Measurements from ENCODE around the gene LOXHD1.

LOXHD1 gene, protein sequence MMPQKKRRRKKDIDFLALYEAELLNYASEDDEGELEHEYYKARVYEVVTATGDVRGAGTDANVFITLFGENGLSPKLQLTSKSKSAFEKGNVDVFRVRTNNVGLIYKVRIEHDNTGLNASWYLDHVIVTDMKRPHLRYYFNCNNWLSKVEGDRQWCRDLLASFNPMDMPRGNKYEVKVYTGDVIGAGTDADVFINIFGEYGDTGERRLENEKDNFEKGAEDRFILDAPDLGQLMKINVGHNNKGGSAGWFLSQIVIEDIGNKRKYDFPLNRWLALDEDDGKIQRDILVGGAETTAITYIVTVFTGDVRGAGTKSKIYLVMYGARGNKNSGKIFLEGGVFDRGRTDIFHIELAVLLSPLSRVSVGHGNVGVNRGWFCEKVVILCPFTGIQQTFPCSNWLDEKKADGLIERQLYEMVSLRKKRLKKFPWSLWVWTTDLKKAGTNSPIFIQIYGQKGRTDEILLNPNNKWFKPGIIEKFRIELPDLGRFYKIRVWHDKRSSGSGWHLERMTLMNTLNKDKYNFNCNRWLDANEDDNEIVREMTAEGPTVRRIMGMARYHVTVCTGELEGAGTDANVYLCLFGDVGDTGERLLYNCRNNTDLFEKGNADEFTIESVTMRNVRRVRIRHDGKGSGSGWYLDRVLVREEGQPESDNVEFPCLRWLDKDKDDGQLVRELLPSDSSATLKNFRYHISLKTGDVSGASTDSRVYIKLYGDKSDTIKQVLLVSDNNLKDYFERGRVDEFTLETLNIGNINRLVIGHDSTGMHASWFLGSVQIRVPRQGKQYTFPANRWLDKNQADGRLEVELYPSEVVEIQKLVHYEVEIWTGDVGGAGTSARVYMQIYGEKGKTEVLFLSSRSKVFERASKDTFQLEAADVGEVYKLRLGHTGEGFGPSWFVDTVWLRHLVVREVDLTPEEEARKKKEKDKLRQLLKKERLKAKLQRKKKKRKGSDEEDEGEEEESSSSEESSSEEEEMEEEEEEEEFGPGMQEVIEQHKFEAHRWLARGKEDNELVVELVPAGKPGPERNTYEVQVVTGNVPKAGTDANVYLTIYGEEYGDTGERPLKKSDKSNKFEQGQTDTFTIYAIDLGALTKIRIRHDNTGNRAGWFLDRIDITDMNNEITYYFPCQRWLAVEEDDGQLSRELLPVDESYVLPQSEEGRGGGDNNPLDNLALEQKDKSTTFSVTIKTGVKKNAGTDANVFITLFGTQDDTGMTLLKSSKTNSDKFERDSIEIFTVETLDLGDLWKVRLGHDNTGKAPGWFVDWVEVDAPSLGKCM (N-terminal part only)

DNA sequence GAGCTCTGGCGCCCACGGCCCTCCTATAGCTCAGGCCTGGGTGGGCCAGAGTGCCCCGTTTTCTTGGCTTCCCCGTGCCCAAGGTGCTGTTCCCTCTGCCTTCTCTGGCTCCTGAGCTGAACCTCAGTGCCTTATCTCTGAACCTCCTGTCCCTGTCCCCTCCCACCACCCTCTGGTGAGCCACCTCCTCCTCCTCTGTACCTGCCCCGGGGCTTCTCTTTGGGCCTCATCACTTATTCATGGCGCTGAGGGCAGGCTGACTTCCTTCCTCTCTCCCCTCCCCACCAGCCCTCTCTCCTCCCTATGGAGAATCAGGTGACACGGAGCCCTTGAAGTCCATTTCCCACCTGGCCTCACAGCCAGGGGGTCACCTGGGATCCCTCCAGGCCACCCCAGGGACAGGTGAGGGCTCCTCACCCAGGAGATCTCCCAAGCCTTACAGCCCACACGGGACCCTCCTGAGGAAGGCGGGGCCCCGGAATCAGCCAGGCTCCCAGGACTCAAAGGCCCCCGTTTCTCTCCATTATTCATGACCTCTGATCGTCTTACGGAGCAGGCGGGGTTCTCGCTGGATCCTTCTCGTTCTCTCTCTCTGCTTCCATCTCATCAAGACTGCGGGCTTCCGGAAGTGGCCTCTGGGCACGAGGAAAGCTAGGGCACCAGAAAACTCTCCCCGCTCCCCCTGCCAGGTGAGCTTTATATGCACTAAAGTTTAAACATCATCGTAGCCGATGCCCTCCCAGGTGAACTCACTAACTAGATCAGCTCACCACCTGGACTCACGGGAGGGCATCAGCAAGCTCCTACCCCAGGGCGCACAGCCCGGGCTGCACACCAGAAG, at the start of gene LOXHD1:
Gene LOXHD1, minus strand, starts transcription at position 106 of the 841 bp plus-strand sequence. CDS start 187 bp downstream, outside the sequence.
- DNase-seq, result no peak

DNA sequence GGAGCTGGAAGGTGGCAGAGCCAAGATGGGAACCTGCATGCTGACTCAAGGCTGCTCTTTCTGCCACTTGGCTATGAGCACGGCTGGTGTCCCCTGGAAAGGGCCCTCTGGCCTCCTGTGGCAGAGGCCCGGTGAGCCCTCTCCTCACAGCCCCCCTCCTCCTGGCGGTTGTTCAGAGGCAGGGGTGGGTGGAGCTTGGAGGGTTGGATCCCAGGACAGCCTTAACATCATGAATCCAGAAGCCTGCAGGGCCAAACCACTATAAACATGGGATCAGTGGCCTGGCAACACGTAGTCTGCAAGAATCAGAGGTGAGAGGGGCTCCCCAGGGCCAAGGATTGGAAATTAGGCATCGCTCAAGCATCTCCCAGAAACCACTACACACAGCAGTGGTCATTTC, 48.5 kb upstream of the LOXHD1 start:
- no peak for DNase-seq

DNA sequence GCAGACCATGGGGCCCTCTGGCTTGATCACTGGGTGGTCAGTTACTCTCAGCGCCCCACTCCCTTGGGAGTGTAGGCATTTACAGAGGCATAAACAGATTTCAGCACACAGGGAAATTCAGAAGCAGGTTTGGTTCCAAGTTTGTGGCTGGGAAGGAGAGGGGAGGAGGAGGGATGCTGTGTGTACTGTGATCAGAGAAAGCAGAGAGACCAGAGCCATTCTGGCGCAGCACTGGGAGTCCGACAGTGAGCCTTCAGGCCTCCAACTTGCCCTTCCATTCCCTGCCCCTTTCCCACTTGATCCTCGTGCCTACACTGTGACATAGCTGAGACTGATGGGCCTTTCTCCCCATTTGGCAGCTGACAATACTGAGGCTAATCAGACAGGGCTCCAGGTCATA, 47.8 kb upstream of the LOXHD1 start:
- DNase-seq, result no peak

DNA sequence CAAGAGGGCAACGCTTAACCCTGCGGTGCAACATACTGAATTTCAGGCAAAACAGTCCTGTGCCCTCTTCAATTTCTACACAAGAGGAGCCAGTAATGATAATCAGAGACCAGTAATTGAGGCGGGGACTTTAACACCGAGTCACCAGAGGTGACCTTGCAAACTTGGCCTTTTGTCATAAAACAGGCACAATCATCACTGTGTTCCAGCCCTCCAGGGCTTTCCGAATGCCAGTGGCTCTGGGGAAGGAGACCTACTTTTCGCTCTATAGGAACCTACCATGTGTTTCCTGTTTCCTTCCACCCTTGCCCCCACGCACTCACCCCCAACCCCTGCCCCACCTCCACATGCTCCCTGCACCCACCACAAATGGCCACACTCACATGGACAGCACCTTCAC, 47.2 kb upstream of the LOXHD1 start:
- no peak for DNase-seq

DNA sequence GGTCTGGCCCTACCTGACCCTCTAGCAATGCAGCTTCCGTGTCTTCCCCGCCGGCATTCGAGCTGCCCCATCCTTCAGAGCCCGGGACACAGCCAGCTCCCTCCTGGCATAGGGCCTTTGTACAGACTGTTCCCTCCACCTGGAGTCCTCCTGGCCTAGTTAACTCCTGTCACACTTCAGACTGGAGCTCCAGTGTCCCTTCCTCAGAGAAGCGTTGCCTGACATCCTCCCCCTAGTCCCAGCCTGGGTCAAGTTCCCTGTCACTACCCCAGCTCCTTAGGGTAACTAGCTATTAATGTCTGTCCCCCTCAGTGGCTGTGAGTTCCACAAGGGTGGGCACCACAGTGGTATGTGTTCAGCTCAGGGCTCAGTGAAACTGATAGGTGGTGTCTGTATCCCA, 45.5 kb upstream of the LOXHD1 start:
- DNase-seq, result no peak

DNA sequence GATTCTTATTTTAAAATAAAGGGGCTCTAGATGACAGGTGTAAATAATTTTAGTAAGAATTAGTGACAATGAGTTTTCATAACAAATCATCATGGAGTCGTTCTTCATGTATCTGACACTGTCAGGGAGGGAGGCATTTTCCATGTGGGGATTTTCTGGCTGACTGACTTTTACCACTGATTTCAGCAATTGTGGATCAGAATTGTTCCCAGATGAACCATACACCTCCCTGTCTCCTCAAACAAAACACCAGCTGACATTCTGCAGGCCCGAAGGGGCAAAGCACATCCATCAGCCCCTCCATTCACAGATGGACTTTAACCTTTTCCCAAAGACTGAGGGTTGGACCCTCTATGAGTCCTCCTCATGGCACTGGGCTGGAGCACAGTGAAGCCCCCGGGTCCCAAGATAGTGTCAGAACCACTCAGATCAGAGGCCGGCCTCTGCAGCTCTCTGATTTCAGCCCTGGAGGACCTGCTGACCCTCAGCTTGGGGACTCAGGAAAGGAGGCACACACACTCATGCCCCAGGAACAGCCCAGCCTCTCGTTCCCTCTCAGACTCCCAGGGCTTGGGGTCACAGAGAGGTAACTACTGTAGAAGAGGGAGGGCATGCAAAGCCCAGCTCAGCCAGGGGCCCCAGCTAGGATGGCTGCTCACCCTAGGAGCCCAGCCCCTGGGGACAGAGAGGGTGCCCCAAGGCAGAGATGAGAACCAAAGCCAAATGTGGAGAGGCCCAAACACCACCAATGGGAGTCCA, 43.2 kb upstream of the LOXHD1 start:
- no peak for DNase-seq

DNA sequence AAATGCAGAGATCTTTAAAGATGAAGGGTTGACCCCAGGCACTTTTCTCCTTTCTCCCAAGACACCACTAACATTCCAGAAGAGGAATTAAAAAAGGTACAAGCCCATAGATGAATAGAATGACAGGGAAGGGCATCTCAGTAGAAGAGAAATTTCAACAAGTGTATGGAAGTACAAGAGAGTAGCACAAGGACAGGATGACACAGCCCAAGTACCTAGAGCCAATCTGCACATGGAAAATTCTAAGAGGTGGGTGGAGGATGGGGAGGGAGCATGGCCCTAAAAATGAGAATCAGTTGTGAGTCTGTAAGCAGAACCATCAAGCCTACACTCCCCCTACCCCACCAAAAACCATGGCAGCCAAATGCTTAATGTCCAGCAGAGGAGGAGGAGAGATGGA, 39.7 kb upstream of the LOXHD1 start:
- no peak for DNase-seq

DNA sequence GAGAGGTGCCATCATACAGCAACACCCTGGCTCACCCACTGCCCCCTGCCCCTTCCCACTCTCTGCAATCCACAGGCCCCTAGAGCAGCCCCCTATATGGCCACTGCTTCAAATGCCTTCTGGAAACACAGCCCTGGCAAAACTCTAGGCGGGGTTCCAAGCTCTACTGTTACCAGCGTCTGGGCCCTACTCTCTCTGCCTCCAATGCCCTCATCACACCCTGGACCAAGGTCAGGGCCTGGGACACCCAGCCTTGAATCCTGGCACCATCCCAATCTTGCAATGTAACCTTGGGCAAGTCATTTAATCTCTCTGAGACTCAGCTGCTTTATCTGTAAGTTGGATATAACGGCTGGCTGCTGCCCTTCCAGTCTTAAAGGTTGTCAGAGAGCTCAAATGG, 39.2 kb upstream of the LOXHD1 start:
- no peak for DNase-seq

DNA sequence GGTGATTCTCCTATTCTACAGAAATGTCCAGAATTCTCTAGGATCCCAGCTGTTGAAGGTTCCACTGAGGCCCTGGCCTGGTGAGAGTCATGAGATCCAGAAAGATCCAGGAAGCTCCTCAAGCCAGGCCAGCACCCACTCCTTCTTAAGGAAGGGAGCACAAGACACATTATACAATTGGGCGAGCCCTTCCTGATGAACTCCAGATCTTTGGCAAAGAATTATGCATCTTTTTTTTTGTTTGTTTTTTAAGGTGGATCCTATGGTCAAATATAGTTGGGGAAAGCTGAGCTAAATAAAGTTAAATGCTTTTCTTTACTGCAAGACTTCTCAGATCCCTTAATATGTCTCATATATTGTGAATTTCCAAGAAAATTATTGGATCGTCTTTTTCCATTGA, 37.0 kb upstream of the LOXHD1 start:
- DNase-seq, result no peak

DNA sequence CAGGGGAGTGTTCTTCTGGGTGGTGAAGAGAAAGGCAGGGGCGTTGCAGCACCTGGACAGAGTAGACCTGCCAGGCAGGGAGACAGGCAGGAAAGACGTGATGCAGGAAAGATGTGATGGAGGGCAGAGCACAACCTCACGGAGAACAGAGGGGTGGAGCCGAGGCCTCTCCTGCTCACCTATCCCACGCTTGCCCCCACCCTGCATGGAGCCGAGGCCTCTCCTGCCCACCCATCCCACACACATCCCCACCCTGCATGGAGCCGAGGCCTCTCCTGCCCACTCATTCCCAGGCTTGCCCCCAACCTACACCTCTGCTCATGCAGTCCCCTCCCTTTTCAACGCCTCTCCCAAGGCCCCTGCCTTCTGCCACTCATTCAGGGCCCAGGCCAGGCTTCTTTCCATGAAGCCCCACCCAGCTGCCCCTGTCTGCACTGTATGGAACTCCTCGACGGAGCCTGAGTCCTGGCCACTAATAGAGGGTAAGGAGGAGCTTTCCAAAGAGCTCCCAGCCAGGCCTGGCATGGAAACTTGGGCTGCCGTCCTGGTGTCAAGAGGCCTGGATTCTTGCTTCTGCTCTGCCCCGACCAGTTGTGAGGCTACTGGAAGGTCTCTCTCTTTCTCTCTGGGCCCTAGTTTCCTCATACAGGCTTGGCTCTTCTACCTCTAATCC, 32.0 kb upstream of the LOXHD1 start:
- DNase-seq, result no peak

DNA sequence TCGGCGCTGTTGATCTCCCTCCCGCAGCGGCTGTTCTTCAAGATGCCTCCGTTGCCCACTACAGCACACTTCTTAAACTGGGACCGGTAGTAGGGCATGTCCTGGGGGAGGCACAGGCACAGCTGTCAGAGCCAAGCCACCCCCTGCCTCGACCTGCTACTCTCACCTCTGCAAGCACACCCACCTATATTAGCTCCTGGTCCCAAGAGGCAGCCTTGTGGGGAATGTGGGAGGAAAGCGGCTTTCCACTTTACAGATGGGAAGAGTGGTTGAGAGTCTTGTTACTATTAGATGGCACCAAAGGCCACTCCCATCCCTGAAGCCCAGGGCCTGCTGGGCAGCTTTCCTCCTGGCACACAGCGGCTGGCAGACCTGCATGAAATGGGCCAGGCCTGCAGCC, 29.2 kb upstream of the LOXHD1 start:
- DNase-seq, result no peak

DNA sequence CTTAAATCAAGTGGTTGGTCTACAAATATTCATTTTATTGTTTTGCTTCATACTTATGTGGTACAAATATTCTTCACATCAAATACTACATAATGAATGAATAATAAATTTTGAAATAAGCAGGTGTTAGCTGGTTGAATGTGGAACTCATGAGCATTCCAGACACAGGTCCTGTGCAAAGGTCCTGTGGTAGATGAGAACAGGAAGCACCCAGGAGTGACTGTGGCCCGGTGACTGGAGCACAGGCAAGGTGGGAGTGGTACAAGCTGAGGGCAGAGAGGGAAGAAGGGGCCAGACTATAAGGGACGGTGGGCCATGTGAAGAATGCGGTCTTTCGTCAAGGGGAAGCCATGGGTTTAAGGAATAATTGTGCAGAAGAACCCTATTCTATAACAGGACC, 26.2 kb upstream of the LOXHD1 start:
- no peak for DNase-seq

DNA sequence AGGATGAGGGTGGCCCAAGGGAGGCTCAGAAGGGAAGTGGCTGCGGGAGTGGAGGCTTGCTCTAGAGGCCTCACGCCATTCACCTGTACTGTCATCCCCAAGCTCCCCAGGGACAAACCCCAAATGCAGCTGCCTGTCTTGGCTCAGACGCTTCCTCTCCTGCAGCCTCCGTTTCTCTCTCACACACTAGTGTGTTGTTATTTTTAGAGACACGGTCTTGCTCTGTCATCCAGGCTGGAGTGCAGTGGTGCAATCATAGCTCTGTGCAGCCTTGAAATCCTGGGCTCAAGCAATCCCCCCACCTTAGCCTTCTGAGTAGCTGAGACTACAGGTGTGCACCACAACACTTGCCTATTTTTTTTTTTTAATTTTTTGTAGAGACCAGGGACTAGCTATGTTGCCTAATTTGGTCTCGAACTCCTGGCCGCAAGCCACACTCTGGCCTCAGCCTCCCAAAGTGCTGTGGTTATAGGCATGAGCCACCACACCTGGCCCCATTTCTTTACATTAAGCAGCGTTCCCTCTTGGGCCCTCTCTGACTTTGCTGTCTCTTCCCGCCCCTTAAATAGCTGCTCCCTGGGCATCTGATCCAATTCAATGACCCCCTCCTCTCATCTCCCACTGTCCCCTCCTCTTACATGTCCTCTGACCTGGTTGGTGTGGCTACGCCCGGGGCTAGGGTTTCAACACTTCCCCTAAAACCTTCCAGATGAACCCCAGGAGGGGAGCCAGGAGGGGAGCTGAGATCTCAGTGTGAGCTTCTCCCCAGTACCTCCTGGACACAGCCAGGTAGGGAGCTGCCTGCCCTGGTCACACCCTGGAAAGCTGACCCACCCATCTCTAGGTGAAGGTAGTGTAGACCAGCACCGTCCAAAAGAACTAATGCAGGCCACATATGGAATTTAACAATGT, 24.0 kb upstream of the LOXHD1 start:
- no peak for DNase-seq

DNA sequence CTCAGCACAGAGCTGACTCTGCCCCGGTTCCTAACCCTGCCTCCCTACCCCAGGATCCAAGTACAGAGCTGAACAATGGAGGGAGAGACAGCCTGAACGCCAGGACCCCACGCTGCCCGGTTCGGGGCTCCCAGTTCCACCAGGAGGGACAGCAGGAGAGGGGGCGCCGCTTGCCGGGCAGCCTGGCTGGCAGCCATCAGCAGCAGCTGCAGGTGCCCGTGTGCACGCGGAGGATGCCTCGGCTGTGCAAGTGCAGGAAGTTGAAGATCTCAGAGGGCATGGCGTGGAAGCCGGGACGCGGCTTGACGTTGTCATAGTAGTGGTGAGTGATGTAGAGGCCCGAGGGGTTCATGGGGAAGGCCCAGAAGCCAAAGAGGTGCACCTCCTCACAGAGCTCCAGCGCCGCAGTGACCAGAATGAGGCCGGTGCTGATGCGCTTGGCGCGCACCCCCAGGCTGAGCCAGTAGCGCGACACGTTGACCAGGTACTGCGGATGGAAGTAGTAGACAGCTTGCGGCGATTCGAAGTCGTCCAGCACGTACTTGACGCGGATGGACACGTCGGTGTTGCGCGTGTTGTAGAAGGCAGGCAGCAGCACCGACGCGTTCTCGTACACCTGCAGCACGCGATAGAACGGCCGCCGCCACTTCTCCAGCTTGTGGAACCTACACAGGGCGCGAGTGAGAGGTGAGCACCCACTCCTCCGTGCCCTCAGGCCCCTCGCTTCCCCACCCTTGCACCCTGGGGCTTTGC, 23.0 kb upstream of the LOXHD1 start:
- no peak for DNase-seq

DNA sequence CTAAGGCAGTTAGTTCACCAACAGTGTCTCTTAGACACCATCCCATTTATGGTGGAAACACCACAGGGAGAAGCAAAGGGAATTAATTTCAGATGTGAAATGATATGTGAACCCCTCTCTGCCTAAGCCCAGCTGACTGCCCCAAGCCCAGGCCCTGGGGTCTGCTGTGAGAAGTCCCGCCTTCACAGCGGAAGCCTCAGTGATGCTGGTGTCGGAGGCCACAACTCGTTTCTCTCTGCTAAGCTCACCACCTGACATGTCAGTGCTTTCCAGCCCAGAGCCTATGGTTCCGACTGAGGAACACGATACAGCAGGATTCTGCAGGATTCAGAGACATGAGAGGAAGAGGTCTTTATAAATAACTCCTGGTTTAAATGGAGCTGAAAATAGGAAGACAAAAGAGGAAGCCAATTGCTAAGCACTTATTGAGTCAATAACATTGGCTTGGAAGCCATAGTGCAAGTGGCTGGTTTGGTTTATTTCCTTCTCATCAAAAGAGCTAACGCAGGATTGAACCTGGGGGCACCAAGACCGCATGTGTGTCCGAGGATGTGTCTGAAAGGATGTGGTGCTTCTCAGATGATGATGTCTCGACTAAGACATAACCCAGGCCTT, 21.9 kb upstream of the LOXHD1 start:
- no peak for DNase-seq

DNA sequence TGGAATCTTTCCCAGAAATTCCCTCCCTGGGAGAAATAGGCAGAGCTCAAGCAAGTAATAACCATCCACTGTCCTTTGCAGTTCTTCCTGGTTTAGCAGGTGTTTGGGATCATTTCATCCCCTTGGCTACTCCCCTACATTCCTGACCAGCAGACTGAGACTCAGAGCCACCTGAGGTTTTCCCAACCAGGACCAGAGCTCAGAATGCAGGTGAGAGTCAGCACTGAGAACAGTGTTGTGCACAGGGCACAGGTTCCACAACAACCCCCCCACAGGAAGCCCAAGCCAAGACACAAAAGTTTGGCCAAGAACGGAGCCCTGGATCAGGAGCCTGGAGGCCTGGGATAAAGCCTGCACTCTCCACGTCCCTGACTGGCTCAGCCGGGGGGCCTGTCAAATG, 21.0 kb upstream of the LOXHD1 start:
- DNase-seq, result no peak

DNA sequence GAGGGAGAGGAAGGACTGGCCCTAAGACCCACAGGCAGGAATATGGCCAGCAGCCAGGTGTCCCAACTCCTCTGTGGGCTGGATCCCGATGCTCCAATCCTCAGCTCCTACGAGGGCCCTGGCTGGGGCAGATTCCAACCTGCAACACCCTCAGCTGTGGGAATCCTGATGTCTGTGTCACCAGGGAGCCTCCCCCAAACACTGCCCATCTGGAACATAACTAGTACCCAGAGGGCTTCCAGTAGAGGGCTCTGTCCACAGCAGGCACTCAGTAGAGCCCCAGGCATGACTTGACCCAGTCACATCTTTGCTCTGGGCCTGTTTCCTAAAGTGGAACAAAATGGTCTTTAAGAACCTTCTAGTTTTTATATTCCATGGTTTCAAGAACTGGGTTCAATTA, 20.6 kb upstream of the LOXHD1 start:
- no peak for DNase-seq

DNA sequence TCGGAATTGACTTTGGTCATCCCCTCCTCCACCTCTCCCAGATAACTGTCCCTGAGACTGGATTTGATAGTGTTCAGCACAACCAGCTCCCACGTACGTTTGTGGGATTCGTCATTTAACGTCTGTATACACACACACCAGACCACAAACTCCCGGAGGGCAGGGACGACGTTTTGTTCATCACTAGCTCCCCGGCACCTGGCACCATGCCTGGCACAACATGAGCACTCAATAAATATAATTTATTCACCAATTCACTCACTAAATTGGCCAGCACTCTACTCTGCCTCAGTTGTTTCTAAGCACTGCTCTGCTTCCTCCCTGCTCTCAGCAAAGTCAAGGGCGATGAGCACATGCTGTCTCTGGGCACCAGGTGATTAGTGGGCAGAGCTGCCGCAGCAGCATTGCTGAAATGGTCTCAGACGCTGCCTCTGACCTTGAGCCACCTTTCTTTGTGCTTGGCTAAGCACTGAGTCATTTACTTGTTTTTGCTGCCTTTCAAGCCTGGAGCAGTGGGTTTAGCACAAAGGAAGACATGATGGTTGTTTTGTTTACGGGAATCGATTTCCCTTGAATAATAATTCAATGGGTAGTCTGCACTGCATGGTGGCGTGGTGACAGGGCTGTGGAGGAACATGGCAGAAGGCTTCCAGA, 19.3 kb upstream of the LOXHD1 start:
- no peak for DNase-seq
